NOMO-1 treated with DMSO at 0.1 percent for 48 hours (cell line): ENCODE measurements around the gene NUMA1.

ENCODE experiments used
- DNase-seq: peaks from one replicate; lab custom pipeline; 2025; ENCODE audit not compliant: unreplicated experiment; lab: John Stamatoyannopoulos, UW

The NUMA1 gene

GRCh38 chr11:72001834-72002591 is 78.3 kb downstream of the NUMA1 start:
- DNase-seq: no peak

GRCh38 chr11:72001285-72001684 is 79.1 kb downstream of the NUMA1 start:
- no peak for DNase-seq

GRCh38 chr11:72000202-72000867 is 80.0 kb downstream of the NUMA1 start:
- no peak for DNase-seq

- no peak for DNase-seq
Observed at GRCh38 chr11:71999798-72000197, 80.5 kb downstream of the NUMA1 start.

- DNase-seq: no peak
Observed at GRCh38 chr11:71999362-71999761, 81.0 kb downstream of the NUMA1 start.

GRCh38 chr11:71998649-71999310 is 81.6 kb downstream of the NUMA1 start, which contains the start of gene IL18BP:
IL18BP (plus strand) TSS chr11:71998909; CDS start chr11:71999985, 1,076 bp downstream.
- DNase-seq: peak; percentile 60

GRCh38 chr11:71998061-71998460 is 82.3 kb downstream of the NUMA1 start:
- no peak for DNase-seq

- no peak for DNase-seq
Observed at GRCh38 chr11:71997594-71997993, 82.7 kb downstream of the NUMA1 start.

- peak; percentile 34 for DNase-seq
Observed at GRCh38 chr11:71996946-71997345, 83.4 kb downstream of the NUMA1 start.

- DNase-seq: no peak
Observed at GRCh38 chr11:71996517-71996916, 83.8 kb downstream of the NUMA1 start.

- DNase-seq: no peak
Observed at GRCh38 chr11:71995726-71996291, 84.5 kb downstream of the NUMA1 start.

- no peak for DNase-seq
Observed at GRCh38 chr11:71994786-71995185, 85.6 kb downstream of the NUMA1 start.

- peak; percentile 1 for DNase-seq
Observed at GRCh38 chr11:71992136-71992730, 88.1 kb downstream of the NUMA1 start.

- DNase-seq: peak; percentile 97
Observed at GRCh38 chr11:71991494-71991893, 88.8 kb downstream of the NUMA1 start.

- no peak for DNase-seq
Observed at GRCh38 chr11:71990701-71991100, 89.6 kb downstream of the NUMA1 start.

GRCh38 chr11:71988050-71988449 is 92.3 kb downstream of the NUMA1 start:
- no peak for DNase-seq

GRCh38 chr11:71987521-71987920 is 92.8 kb downstream of the NUMA1 start:
- no peak for DNase-seq

- peak; percentile 53 for DNase-seq
Observed at GRCh38 chr11:71986131-71986530, 94.2 kb downstream of the NUMA1 start.

- DNase-seq: no peak
Observed at GRCh38 chr11:71979602-71980001, 100.7 kb downstream of the NUMA1 start.

- DNase-seq: no peak
Observed at GRCh38 chr11:71979094-71979493, 101.2 kb downstream of the NUMA1 start.

GRCh38 chr11:71977743-71978418 is 102.5 kb downstream of the NUMA1 start:
- DNase-seq: peak; percentile 90
